HG03139 (cell line): Measurements from ENCODE around the gene CHRNA3.
A peak's percentile ranks its signal among the peaks of the same experiment; 100 is the strongest.
"Not testable (repeated sequence)": the region's sequence is repeated elsewhere in the genome, so short reads cannot be mapped to it uniquely, and the experiment has no call there.

ENCODE experiments used
- ATAC-seq: cut with Tn5 transposase; IDR thresholded peaks from one replicate; pipeline ENCODE4 v1.9.1; 2021; ENCODE audit not compliant: unreplicated experiment

The CHRNA3 gene

GRCh38 chr15:78565097-78565950 lies 55.5 kb downstream of the CHRNA3 start, which contains the start of gene CHRNA5:
Gene CHRNA5 (plus strand): TSS chr15:78565520. CDS start chr15:78565720, 200 bp downstream.
- peak; percentile 62 for ATAC-seq

- no peak for ATAC-seq
Observed at GRCh38 chr15:78564743-78565096, 56.1 kb downstream of the CHRNA3 start.

GRCh38 chr15:78563092-78563491 lies 57.7 kb downstream of the CHRNA3 start:
- ATAC-seq: no peak

GRCh38 chr15:78561490-78561889 lies 59.3 kb downstream of the CHRNA3 start:
- no peak for ATAC-seq

- ATAC-seq: not testable (repeated sequence)
Observed at GRCh38 chr15:78560201-78560600, 60.6 kb downstream of the CHRNA3 start.

DNA sequence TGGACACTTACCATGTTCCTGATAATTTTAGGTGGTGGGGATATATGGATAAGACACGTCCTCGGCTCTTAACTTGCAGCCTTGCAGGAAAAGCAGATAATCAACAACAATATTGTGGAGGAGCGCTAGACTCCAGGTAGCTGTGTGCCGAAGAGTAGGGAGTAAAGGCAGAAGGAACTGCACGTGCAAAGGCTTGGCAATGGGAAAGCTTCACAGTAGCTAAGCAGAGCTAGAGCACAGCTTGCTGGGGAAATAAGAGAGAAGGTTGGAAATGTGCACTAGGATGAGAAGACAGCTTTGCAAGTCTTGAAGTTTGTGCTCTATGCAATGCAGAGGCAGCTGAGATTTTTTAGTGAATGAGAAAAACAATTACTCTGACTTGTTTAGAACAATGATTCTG lies 68.2 kb downstream of the CHRNA3 start:
- no peak for ATAC-seq

GRCh38 chr15:78551902-78552301 lies 68.9 kb downstream of the CHRNA3 start:
- no peak for ATAC-seq

DNA sequence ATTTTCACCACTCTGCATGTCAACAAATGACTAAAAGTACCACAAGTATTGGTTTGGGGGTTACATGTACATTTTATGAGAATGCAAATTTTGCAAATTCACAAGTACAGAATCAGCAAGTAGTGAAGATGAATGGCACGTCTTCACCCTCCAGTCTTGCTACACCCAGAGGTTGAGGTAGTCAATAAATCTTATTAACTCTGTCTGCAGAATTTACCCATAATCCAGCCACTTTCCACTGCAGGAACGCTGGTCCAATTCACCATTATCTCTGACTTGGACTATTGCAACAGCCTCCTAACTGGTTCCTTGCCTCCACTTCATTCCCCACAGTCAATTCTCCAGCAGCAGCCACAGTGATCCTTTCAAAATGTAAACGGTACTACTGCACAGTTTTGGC lies 70.0 kb downstream of the CHRNA3 start:
- ATAC-seq: no peak

- no peak for ATAC-seq
Observed at GRCh38 chr15:78550194-78550593, 70.6 kb downstream of the CHRNA3 start.
